ENCODE measurements around the gene CMC2.

- TF ChIP-seq EZH2phosphoT487 (IDR thresholded peaks at IDR 0.05; ENCODE audit: low read length) = no peak
- no peak for TF ChIP-seq CTCF (IDR thresholded peaks at IDR 0.05; ENCODE audit: low read length)
- no peak for TF ChIP-seq EZH2 (optimal IDR thresholded peaks at IDR 0.05; ENCODE audit: low read depth, low read length)
Measured at GRCh38 chr16:81014672-81015071, 8.0 kb upstream of the CMC2 start.
